ENCODE data around the gene EFCAB5. TPM values are rescaled to one million over a fixed set of nuclear protein-coding genes. Genes with fewer than 3 reads are reported as not detected.
"Not testable (repeated sequence)": the region's sequence is repeated elsewhere in the genome, so short reads cannot be mapped to it uniquely, and the experiment has no call there.

The EFCAB5 gene
- total RNA-seq, 1 donor from 2014 or later = 0.29 TPM

DNA sequence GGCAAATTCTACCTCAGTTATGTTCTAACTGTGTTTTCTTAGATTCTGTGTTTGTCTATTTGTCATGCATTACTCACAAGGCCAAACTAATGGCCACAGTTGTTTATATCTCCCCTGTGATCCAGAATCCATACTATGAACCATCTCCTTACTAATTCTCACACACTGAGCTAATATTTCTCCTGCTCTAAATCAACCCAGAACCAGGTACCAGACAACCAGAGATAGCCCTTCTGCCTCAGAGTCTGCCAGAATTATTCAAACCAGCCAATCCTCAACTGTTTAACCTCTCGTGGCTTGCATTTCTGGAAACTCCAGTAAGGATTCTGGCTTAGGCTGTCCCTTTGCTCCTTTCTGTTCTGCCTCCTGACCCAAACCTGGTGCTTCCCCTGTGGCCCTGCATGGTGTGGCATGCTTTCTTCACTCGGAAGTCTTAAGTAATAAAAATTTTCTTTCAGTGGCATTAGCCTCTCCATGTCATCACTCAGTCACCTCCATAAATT, 59.4 kb downstream of the EFCAB5 start:
- DNase-seq (ENCODE audit: extremely low spot score, unreplicated experiment) = no peak
- no peak overlapping the region for H3K27ac Mint-ChIP-seq
- H3K27me3 Mint-ChIP-seq = no peaks in the 10 kb centered on the region
- TF ChIP-seq, protein P1, sequence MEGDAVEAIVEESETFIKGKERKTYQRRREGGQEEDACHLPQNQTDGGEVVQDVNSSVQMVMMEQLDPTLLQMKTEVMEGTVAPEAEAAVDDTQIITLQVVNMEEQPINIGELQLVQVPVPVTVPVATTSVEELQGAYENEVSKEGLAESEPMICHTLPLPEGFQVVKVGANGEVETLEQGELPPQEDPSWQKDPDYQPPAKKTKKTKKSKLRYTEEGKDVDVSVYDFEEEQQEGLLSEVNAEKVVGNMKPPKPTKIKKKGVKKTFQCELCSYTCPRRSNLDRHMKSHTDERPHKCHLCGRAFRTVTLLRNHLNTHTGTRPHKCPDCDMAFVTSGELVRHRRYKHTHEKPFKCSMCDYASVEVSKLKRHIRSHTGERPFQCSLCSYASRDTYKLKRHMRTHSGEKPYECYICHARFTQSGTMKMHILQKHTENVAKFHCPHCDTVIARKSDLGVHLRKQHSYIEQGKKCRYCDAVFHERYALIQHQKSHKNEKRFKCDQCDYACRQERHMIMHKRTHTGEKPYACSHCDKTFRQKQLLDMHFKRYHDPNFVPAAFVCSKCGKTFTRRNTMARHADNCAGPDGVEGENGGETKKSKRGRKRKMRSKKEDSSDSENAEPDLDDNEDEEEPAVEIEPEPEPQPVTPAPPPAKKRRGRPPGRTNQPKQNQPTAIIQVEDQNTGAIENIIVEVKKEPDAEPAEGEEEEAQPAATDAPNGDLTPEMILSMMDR (conservative IDR thresholded peaks at IDR 0.05) = no peak
- H3K9me3 Mint-ChIP-seq = no peaks in the 10 kb centered on the region
- peaks cover 3% of the 10 kb centered on the region for H3K4me1 Mint-ChIP-seq (ENCODE audit: unreplicated experiment)
- H3K36me3 Mint-ChIP-seq = no peaks in the 10 kb centered on the region
- H3K4me3 Mint-ChIP-seq = no peak overlapping the region

DNA sequence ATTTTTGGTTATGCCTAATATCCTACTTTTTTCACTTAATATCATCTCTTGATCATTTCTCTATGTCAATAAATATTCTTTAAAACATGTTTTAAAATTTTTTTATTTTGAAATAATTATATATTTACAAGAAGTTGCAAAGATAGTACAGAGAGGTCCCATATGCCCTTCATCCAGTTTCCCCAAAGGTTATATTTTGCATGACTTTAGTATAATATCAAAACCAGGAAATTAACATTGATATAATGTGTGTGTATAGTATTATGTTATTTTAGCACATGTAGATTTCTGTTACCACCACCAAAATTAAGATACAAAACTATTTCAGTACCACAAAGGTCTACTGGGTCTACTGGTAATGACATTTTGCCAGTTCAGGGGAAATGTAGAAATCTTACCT, 60.7 kb downstream of the EFCAB5 start:
- Mint-ChIP-seq H3K36me3 (no peaks in the 10 kb centered on the region), H3K4me1 (ENCODE audit: unreplicated experiment) (peaks cover 6% of the 10 kb centered on the region), H3K9me3 (no peaks in the 10 kb centered on the region), H3K27ac (no peak overlapping the region), H3K4me3 (no peak overlapping the region), H3K27me3 (no peaks in the 10 kb centered on the region)
- TF ChIP-seq, protein P1 (conservative IDR thresholded peaks at IDR 0.05) = no peak
- DNase-seq (ENCODE audit: extremely low spot score, unreplicated experiment) = no peak

DNA sequence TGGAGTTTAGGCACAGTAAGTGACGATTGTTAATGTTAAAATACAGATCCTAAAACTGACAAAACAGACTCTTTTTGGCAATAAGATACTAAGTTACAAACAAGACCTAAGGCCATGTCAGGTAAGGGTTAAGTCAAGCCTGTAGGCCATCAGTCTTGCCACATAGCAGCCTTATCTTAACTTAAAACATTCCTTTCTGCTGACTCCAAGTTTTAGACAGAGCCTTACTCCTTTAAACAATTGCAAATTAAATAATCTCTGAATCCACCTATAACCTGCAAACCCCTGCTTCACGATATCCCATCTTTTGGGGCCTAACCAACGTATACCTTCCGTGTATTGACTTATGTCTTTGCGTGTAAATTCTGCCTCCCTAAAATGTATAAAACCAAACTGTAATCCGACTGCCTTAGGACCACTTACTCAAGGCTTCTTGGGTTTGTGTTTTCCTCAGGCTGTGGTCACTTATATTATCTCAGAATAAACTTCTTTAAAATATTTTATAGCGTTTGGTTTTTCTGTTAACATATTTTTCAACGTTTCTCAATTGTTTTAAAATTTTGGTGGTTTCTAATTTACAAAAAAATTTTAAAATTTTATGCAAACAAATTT, 64.4 kb downstream of the EFCAB5 start:
- Mint-ChIP-seq H3K4me1 (ENCODE audit: unreplicated experiment) (peaks cover 6% of the 10 kb centered on the region), H3K9me3 (no peaks in the 10 kb centered on the region), H3K27ac (peak overlapping the region; percentile 1), H3K4me3 (no peak overlapping the region), H3K27me3 (no peaks in the 10 kb centered on the region), H3K36me3 (no peaks in the 10 kb centered on the region)
- TF ChIP-seq, protein P1 (conservative IDR thresholded peaks at IDR 0.05) = no peak
- DNase-seq (ENCODE audit: extremely low spot score, unreplicated experiment) = no peak

- H3K36me3 Mint-ChIP-seq; H3K9me3 Mint-ChIP-seq; H3K27ac Mint-ChIP-seq; H3K4me3 Mint-ChIP-seq; DNase-seq (ENCODE audit: extremely low spot score, unreplicated experiment); H3K27me3 Mint-ChIP-seq; H3K4me1 Mint-ChIP-seq (ENCODE audit: unreplicated experiment): not testable (repeated sequence)
Measured at GRCh38 chr17:30011934-30012333, 70.5 kb downstream of the EFCAB5 start.

DNA sequence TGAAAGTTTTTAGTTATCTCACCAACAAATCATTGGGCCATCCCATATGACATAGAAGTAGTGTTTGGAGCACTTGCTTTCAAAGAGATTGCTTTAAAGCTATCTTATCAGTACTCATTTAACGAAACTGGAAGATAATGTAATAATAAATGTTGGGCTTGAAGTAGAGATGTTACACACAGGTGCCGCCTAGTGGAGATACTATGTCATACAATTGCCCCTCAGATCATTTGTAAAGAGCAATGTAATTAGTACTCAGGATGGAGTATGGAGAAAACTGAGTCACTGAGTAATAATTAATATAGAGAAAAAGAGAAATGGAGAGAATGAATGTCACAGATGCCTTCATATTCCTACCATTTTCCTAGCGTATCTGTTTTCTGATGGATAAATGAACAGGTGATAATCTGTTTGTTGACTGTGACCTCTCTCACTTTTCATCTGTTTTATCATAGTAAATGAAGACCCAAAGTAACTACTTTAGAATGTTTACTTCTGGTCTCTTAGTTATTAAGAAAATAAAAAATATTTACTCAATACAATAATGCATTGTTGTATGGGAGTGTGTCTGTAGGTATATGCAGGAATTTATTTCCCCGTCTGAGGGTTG, 80.4 kb downstream of the EFCAB5 start:
- DNase-seq (ENCODE audit: extremely low spot score, unreplicated experiment) = no peak
- TF ChIP-seq, protein P1 (conservative IDR thresholded peaks at IDR 0.05) = peak; percentile 92
- H3K4me1 Mint-ChIP-seq (ENCODE audit: unreplicated experiment) = no peaks in the 10 kb centered on the region
- no peak overlapping the region for H3K4me3 Mint-ChIP-seq
- no peaks in the 10 kb centered on the region for H3K9me3 Mint-ChIP-seq
- H3K27me3 Mint-ChIP-seq = no peaks in the 10 kb centered on the region
- no peak overlapping the region for H3K27ac Mint-ChIP-seq
- no peaks in the 10 kb centered on the region for H3K36me3 Mint-ChIP-seq

- not testable (repeated sequence) for H3K27ac Mint-ChIP-seq; H3K4me1 Mint-ChIP-seq (ENCODE audit: unreplicated experiment); H3K4me3 Mint-ChIP-seq
Measured at GRCh38 chr17:30025325-30025724, 83.9 kb downstream of the EFCAB5 start.

More at GRCh38 chr17:30025325-30025724, 83.9 kb downstream of the EFCAB5 start:
- H3K9me3 Mint-ChIP-seq; DNase-seq (ENCODE audit: extremely low spot score, unreplicated experiment); H3K36me3 Mint-ChIP-seq; H3K27me3 Mint-ChIP-seq: not testable (repeated sequence)

All from type B pancreatic cell (in vitro differentiated cells).